Umbilical cord (tissue), 2 donors: Measurements from ENCODE around the gene MAP4K1. TPM values are rescaled to one million over a fixed set of nuclear protein-coding genes. Genes with fewer than 3 reads are reported as not detected.
"Not testable (repeated sequence)": the region's sequence is repeated elsewhere in the genome, so short reads cannot be mapped to it uniquely, and the experiment has no call there.

Experiments used
- DNase-seq: peaks from one replicate; pipeline ENCODE4 v3.0.0-alpha.2; 2015; ENCODE audit warnings: low spot score
- total RNA-seq: library from RNA; depleted of rRNA; stranded (reverse); fragments of >200 nt; gene quantifications from one replicate; pipeline ENCODE4 v1.2.3, GENCODE V29; 2014; ENCODE audit warnings: low replicate concordance; ENCODE audit not compliant: insufficient read depth

The MAP4K1 gene
- total RNA-seq, 1 donor from 2014 or later: 0.96 TPM

GRCh38 chr19:38650911-38651584 lies 33.3 kb upstream of the MAP4K1 start:
- peak; percentile 24 for DNase-seq

GRCh38 chr19:38650172-38650775 lies 32.5 kb upstream of the MAP4K1 start:
- DNase-seq: no peak

DNA sequence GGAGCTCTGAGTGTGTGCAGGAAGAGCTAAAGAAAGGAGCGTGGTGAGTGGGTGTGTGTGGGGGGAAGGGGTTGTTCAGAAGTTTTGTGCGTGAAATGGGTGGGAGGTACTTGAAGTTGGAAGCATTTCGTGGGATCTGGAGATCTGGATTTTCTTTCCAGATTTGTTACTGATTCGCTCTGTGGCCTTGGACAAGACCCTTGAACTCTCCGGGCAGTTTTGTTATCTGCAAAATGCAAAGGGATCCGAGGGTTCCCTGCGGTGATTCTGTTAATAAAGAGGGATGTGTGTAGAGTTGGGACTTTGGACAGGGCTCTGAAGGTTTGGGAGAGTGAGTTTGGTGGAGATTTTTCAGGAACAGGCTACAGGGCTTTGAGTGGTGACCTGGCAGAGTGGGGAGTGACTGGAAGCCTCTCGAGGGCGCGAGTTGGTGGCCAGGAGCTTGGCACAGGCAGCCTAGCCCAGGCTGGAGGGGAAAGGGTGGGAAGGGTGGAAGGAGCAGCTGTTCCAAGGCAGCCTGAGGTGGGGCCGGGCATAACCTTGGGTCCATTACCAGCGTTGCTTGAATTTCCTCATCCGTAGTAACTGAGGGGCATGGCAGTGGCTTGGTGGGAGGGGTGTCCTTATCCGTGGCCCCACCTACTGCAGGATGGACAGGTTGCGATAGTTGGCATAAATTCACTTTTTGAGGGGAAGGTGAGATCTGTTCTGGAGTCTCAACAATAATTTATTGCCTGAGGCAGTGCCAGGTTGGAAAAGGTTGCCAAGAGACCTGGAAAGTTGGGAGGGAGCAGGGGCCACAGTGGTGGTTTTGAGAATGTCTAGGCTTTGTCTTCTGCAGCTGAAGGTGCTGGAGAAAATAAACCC lies 31.8 kb upstream of the MAP4K1 start:
- peak; percentile 36 for DNase-seq

DNA sequence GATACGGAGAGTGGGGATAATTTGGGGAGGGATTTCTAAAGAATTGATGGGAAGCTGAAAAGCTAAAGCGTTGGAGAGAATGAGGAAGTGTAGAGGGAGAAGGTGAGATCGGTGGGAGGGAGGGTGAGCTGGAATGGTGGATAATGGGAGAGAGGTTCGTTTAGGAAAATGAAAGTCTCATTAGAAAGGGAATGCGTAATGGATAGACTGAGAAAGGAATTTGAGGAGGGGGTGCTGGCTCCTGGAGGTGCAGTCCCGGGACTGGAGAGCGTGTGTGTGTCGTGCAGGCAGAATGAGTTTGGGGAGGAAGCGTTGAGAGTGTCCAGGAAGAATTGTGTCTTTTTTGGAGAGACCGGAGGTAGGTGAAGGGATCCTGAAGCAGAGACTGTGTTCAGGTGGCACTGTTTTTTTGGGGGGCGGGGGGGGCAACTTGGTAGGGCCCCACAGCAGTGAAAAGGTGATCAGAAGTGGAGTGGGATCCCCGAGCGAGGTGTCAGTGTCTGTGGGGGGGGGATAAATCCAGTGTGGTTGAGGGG lies 31.1 kb upstream of the MAP4K1 start:
- no peak for DNase-seq

GRCh38 chr19:38647966-38648768 lies 30.4 kb upstream of the MAP4K1 start:
- DNase-seq: peak; percentile 45

GRCh38 chr19:38647368-38647965 lies 29.7 kb upstream of the MAP4K1 start, which contains the start of gene ACTN4:
Gene ACTN4 (plus strand): TSS chr19:38647649. CDS start chr19:38647746, 97 bp downstream.
- DNase-seq: peak; percentile 99

GRCh38 chr19:38644719-38645118 lies 27.0 kb upstream of the MAP4K1 start:
- DNase-seq: no peak

DNA sequence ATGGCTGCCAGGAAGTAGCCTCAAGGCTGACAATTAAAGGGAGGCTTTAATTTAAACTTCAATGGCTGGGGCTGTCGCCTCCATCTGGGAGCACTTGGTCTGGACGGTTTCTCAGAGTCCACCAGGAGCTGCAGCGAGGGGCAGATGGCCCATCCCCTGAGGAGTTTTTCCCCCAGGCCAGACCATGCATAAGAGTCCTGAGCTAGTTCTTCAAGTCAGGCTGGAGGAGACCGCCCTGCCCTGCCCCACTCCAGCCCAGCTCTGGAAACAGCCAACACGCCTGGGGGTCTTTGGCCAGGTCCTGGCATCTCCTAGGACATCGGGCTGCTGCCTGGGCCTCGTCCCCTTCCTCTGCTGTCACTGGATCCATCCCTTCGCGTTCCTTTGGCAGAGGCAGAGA lies 24.4 kb upstream of the MAP4K1 start:
- DNase-seq: no peak

DNA sequence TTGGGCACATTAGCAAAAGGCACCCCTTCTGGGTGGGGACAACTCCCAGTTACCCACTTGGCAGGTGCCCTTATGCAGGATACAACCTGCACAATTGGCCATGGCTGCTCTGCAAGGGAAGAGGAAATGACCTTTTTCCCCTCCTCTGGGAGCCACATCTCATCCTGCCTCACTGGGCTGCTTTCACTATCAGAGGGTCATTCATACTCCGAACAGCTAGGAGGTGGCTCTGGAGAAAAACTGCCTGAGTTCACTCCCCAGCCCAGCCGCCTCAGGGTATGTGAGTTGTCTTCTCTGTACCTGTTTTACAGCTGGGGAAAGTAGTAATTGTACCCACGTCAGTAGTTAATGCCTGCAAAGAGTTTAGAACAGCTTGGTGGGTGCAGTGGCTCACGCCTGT lies 22.6 kb upstream of the MAP4K1 start:
- DNase-seq: no peak

- no peak for DNase-seq
Observed at GRCh38 chr19:38639679-38640078, 21.9 kb upstream of the MAP4K1 start.

GRCh38 chr19:38638461-38638860 lies 20.7 kb upstream of the MAP4K1 start:
- no peak for DNase-seq

DNA sequence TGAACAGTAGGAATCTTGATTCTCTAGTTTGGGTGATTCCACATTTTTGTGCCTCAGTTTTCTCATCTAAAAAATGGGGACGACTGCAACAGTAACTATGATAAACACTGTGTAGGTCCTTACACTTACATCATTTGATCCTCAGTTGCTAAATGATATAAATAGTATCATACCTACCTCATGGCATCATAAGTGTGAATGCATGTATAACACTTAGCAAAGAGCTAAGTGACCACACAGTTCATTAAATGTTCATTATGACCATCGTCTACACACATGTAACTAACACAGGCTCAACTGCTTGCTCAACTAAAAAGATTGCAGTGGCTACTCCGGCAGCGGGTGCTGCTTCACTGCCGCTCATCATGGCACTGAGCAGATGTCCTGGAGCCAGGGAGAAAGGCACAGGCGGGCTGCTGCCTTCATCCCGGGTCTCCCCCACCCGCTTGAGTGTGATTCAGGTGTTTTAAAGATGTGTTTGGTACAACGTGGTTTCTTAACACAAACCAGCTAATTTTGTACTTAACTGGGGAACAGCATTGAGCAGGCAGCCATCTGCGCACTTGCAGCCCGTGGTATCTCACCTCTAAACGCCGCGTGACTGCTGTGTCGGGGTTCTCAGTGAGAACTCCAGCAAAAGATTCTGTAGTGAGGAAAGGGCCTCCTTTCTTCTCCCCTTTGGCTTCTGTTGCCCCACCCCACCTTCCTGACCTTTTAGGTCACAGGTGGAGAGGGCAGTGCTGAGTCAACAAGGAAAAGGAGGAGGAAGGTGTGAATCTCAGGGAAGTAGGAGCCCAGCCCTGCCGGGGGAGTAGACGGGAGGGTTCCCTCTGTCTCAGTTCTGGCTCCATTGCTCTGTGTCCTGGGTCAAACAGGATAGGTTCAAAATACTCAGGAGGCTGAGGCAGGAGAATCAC lies 18.0 kb upstream of the MAP4K1 start:
- DNase-seq: no peak

- peak; percentile 74 for DNase-seq
Observed at GRCh38 chr19:38634757-38635482, 17.2 kb upstream of the MAP4K1 start.

- no peak for DNase-seq
Observed at GRCh38 chr19:38632476-38633213, 14.9 kb upstream of the MAP4K1 start.

DNA sequence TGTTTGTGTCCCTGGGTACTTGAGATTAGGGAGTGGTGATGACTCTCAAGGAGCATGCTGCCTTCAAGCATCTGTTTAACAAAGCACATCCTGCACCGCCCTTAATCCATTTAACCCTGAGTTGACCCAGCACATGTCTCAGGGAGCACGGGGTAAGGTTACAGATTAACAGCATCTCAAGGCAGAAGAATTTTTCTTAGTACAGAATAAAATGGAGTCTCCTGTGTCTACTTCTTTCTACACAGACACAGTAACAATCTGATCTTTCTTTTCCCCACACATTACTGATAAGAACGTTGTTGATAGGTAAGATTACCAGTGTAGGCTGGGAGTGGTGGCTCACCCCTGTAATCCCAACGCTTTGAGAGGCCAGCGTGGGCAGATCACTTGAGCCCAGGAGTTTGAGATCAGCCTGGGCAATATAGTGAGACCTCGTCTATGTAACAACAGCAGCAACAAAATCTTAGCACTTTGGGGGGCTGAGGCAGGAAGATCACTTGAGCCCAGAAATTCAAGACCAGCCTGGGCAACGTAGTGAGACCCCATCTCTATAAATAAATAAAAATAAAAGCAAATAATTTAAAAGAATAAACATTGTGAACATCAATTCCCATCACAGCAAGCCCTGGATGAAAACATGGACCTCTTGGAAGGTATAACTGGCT lies 14.2 kb upstream of the MAP4K1 start:
- DNase-seq: not testable (repeated sequence)

DNA sequence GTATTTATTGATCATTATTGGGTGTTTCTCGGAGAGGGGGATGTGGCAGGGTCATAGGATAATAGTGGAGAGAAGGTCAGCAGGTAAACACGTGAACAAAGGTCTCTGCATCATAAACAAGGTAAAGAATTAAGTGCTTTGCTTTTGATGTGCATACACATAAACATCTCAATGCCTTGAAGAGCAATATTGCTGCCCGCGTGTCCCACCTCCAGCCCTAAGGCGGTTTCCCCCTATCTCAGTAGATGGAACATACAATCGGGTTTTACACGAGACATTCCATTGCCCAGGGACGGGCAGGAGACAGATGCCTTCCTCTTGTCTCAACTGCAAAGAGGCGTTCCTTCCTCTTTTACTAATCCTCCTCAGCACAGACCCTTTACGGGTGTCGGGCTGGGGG lies 13.5 kb upstream of the MAP4K1 start:
- not testable (repeated sequence) for DNase-seq

DNA sequence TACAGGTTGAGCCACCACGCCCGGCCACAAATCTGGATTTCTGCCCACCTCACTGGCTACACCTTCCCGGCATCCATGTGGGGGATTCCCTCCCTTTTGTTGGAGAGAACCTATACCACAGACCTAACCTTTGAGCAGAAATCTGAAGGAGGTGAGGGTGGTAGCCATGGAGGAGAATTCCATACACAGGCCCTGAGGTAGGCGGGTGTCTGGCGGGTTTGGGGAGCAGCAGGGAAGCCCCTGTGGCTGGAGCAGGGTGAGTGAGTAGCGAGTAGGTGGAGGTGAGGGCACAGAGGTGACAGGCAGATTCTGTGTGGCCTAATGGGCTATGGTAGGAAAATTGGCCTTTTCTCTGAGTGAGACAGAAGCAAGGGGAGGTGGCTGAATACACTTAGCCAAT lies 11.8 kb upstream of the MAP4K1 start:
- no peak for DNase-seq

GRCh38 chr19:38626401-38626800 lies 8.6 kb upstream of the MAP4K1 start:
- DNase-seq: no peak
